Measurements from ENCODE around the gene GLIS2.

DNA sequence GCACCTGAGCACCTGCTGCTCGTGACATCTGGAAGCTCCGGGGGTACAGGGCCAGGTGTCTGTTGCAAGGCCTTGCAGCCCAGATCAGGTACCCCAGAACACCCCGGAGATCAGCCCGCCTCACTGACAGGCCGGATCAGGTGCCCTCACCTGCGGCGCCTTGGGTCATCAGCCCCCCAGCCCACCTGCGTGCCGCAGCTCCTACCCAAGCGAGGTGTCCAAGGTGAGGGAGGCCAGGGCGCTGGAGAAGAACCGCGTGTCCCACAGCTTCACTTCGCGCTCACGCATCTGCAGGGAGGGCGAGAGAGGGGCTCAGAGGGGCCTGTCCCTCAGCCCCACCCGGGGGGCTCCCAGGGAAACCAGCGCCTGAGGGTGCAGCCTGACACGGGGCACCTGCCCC, 71.9 kb downstream of the GLIS2 start:
- TF ChIP-seq, protein P1, sequence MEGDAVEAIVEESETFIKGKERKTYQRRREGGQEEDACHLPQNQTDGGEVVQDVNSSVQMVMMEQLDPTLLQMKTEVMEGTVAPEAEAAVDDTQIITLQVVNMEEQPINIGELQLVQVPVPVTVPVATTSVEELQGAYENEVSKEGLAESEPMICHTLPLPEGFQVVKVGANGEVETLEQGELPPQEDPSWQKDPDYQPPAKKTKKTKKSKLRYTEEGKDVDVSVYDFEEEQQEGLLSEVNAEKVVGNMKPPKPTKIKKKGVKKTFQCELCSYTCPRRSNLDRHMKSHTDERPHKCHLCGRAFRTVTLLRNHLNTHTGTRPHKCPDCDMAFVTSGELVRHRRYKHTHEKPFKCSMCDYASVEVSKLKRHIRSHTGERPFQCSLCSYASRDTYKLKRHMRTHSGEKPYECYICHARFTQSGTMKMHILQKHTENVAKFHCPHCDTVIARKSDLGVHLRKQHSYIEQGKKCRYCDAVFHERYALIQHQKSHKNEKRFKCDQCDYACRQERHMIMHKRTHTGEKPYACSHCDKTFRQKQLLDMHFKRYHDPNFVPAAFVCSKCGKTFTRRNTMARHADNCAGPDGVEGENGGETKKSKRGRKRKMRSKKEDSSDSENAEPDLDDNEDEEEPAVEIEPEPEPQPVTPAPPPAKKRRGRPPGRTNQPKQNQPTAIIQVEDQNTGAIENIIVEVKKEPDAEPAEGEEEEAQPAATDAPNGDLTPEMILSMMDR (IDR thresholded peaks at IDR 0.05) = no peak
- TF ChIP-seq POLR2A (IDR thresholded peaks at IDR 0.05) (no peak), POLR2AphosphoS5 (IDR thresholded peaks at IDR 0.05; ENCODE audit: insufficient read depth in 1 of 2, low read depth in 1 of 2) (no peak)

Data from vagina (tissue), 2 donors.